Stimulated activated CD8-positive, alpha-beta memory T cell treated with anti-CD3 and anti-CD28 coated beads, Interleukin-12 subunit alpha, Interleukin-12 subunit beta, amount 100 ng/mL, for 4 hours (primary cell): ENCODE results near the gene SNRNP40.

ENCODE experiments used
- DNase-seq: peaks from one replicate; pipeline ENCODE4 v3.0.0-alpha.2; 2020; ENCODE audit warnings: low read depth

SNRNP40 gene

DNA sequence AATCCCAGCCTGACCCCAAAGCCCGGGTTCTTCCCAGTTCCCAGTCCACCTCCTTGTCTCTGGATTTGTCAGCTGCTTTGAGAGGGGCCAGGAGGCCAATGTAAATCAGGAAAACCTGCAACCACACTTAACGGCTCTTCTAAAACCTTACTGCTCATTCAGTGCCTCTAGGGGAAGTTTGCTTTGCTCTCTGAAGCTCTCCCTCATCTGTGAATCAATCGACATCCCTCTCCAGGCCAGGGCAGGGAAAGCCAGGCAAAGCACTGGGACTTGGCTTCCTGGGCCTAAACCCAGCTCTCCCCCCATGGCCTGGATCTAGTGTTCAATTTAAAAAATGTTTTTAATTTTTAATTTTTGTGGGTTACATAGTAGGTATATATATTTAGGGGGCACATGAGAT, 66.2 kb downstream of the SNRNP40 start:
- no peak for DNase-seq

DNA sequence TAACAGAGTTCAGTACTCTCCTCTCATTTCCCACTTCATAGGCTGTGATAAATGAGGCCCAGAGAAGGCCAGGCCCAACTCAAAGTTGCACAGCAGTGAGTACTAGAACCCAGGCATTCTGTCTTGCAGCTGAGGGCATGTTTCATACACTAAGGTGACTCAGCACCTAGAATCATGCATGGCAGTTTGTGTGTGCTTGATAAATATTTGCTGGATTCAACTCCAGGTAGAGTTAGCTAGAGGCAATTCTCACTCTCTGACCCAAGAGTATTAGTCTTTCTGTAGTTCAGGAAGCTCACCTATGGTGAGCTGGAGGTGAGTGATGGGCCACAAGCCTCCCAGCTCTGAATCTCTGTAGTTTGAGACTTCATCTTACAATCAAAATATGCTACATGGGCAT, 67.6 kb downstream of the SNRNP40 start:
- DNase-seq, result no peak

DNA sequence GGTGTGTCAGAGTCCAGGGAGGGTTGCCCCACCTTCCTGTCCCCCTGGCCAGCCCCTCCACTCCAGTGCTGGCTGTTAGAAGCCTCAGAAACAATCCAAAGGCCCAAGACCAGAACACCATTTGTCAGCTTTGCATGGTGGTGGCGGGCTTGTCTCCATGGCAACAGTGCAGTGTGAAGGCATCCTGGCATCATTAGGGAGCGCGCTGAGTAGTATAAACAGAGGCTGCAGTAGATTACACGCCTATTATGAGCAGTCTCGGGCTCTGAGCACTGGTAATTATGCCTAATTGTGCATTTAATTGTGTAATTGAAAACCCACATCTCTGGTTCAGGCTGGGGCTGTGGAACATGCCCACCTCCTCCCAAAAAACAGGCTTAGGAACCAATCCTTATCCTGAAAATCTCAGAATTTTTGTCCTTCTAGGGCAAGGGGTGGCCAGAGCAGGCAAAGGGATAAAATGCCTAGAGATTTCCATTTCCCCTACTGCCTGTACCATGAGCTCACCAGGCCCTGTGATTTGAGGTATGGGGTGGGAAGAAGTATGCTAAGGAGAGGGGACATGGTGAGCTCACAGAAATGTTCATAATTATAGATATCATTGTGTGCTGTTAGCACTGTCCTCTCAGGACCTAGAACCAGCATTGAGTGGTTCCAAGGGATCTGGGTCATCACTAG, 68.6 kb downstream of the SNRNP40 start:
- no peak for DNase-seq

DNA sequence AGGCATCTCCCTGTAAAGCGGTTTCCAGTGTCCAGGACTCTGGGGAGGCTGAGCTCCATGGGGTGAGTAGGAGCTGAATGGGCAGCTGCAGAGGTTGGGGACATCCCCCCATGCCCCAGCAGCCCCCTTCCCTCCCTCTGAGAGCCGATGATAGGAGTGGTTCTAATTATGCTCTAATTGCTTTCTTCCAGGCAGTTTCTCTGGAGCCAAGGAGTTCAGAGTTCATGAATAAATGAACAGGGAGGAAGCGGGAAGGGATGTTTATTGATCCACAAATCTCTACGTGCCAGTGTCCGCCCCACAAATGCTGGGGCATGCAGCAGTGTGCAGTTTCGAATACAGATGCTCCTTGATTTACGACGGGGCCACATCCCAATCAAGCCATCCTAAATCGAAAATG, 72.5 kb downstream of the SNRNP40 start:
- no peak for DNase-seq

DNA sequence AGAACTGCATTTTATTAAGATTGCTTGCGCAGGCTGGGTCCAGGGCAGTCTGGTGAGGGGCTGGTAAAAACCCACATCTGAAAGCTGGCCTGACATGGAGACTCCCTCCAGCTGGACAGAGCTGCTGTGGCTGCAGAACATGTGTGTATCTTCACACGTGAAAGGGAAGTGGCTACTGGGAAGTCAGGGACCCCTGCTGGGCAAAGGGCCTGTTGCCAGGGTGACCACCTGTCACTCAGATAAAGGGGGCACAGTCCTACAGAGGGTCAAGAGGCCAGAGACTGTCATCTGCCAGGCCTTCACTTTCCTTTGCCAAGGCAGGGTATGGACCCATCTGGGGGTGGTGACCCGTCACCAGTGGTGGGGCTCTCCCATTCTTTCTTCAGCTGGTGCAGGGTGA, 74.4 kb downstream of the SNRNP40 start:
- DNase-seq, result no peak

DNA sequence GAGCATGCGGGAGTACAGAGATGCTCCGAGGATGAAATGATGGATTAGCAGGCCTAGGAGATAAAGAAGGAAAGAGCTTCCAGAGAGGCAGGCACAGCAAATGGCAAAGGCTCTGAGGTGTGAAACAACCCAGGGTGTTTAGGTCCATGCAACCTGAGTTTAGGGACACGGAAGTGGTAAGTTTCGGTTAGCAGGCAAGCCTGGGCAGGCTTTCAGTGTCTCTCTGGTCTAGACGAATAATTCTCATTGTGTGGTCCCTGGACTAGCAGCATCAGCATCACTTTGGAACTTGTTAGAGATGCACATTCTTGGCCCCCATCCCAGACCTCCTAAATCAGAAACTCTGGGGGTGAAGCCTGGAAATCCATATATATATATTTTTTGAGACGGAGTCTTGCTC, 75.5 kb downstream of the SNRNP40 start:
- DNase-seq, result no peak

DNA sequence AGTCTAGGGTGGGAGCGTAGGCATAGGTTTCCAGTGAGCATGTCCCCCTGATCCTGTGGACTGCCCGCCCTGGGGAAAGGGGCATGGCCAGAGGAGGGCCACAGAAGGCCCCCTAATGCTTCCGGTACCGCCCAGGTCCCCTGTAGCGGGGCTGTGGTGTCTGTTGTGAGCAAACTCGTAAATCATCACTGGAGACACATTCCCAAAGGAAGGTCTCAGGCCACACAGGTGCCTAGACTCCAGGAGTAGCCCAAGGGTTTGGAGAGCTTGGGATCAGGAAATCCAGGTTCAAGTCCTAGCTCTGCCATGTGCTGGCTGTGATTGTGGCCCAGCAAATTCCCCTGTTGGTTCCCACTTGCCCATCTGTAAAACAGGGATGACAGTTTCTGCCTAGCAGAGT, 77.1 kb downstream of the SNRNP40 start:
- no peak for DNase-seq

DNA sequence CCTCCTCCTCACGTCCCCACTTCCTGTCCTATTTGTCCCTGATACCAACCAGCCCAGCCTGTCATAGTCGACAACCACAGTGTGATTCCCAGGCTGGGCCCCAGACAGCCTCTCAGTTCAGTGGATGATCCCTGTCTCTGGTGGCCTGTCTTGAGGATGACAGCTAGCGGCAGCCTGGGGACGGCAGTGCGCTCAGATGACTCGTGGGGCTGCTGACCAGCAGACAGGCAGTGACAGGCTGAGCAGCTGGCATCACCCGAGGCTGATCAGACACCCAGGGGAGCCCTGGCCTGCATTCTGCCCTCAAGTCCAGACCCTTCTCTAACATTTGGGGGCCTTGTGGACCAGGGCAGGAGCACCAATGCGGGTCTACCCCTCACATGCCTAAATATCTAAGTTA, 77.9 kb downstream of the SNRNP40 start:
- DNase-seq, result no peak

DNA sequence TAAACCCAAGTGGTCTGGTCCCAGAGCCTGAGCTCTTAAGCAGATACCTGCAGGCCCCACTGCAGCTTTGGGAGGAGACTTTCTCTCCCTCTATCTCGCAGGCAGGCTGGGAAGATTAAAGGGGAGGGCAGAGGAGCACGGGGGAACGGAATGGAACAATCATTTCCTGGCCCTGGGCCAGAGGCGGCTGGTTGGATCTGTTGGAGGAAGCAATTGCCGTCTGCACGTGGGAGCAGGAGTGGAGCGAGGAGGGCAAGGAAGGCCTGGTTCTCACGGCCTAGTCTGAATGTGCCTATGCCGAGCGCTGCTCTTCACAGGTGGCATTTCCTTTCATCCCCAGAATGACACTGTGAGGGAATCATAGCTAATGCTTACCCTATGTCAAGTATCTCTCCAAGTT, 80.6 kb downstream of the SNRNP40 start:
- DNase-seq, result no peak

DNA sequence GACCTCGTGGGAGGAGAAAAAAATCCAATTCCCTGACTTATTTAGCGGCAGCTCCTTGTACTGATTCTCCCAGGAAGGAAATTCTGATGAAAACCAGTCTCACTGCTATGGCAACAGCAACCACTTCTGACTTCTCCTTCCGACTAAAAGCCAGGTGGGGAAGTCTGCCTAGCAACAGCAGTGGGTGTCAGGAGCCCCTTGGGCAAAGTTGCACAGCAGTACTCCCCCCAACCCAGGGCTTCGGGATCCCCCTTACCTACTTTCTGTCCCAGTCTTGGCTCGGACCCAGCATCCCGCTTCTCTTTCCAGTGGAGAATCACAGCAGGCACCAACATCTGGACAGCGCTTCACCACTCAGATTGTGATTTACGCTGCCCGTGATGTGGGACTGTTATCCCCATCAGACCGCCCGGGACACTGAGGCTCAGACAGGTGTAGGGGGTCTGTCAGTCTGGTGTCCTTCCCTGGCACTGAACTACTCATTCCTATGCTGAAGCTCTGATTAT, 81.5 kb downstream of the SNRNP40 start:
- DNase-seq, result no peak

DNA sequence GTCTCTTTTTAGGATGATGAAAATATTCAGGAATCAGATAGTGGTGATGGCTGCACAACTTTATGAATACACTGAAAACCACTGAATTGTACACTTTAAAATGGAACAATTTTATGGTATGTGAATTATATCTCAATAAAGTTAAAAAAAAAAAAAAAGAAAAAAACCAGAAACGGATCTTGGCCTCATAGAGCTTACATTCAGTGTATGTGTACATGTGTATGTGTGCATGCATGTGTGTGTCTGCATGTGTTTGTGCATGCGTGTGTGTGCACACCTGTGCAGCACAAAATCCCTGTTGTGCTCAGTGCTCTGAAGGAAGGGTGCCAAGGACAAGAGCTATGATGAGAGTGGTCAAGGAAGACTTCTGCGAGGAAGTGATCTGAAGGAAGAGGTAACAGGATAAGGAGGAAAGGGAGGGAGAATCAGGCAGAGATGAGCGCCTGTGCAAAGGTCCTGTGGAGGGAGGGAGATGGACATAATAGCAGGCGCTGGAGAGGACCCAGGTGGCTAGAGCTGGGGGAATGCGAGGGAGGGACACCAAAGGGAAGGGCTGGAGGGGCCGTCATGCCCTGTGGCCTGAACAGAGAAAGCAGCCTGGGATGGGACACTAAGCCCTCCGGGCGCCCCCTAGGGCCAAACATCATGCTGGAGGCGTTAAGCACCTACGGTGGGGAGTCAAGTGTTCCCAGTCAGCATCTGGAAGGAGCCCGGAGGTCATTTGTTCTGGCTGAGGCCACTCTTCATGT, 82.1 kb downstream of the SNRNP40 start:
- DNase-seq, result no peak
